ENCODE results near the gene HSPA2.

- TF ChIP-seq ZNF274 (IDR thresholded peaks at IDR 0.05; ENCODE audit: low read depth, low read length) (no peak), YY1 (IDR thresholded peaks at IDR 0.05; ENCODE audit: insufficient read depth, insufficient read length) (no peak), SUZ12 (IDR thresholded peaks at IDR 0.05; ENCODE audit: extremely low read depth, insufficient read depth, insufficient read length) (no peak)
Observed at GRCh38 chr14:64591809-64592208, 51.3 kb downstream of the HSPA2 start.
